Large intestine (tissue), 3 donors: ENCODE measurements around the gene LZIC. TPM values are rescaled to one million over a fixed set of nuclear protein-coding genes. Genes with fewer than 3 reads are reported as not detected.
"Not testable (repeated sequence)": the region's sequence is repeated elsewhere in the genome, so short reads cannot be mapped to it uniquely, and the experiment has no call there.

Experiments used
- DNase-seq, 2 donors: peaks; one replicate each; pipeline versions ENCODE4 v3.0.0 to v3.0.0-alpha.2; 2013
- H3K27ac ChIP-seq: one replicate; pipeline ENCODE4 v1.5.1; 2013; ENCODE audit warnings: low read length
- H3K27me3 ChIP-seq: 2 replicates; pipeline ENCODE4 v1.6.1; 2013; ENCODE audit warnings: low read length; ENCODE audit not compliant: control insufficient read depth, insufficient read depth
- H3K36me3 ChIP-seq: 2 replicates; pipeline ENCODE4 v1.6.1; 2013; ENCODE audit warnings: low read length; ENCODE audit not compliant: control insufficient read depth, insufficient read depth
- H3K4me1 ChIP-seq: one replicate; pipeline ENCODE4 v1.6.1; 2013; ENCODE audit warnings: low read length; ENCODE audit not compliant: control insufficient read depth, insufficient read depth
- H3K4me3 ChIP-seq: one replicate; pipeline ENCODE4 v1.5.1; 2013; ENCODE audit warnings: low read length
- H3K9me3 ChIP-seq: one replicate; pipeline ENCODE4 v1.6.1; 2013; ENCODE audit warnings: mild to moderate bottlenecking, low read depth, low read length, moderate library complexity; ENCODE audit not compliant: control insufficient read depth
- WGBS: methylation state at CpG from one replicate; pipeline ENCODE4 v1.1.5; 2013; ENCODE audit warnings: low lambda C conversion rate; ENCODE audit not compliant: insufficient coverage; 5-methylcytosine and 5-hydroxymethylcytosine counted together
- polyA plus RNA-seq: library from polyadenylated mRNA; unstranded; fragments of 120-200 nt; gene quantifications from one replicate; pipeline ENCODE4 v1.2.1, GENCODE V29; 2013

The LZIC gene
- polyA plus RNA-seq, 1 donor: 59.0 TPM

- H3K9me3 ChIP-seq: no peaks in the 10 kb centered on the region
- H3K4me1 ChIP-seq: no peaks in the 10 kb centered on the region
- WGBS: 100% methylated on average over 2 of the region's 8 CpGs
- H3K27ac ChIP-seq: no peak overlapping the region
- no peak for DNase-seq
- H3K27me3 ChIP-seq: no peaks in the 10 kb centered on the region
- H3K36me3 ChIP-seq: peaks cover 4% of the 10 kb centered on the region
- no peak overlapping the region for H3K4me3 ChIP-seq
Measured at GRCh38 chr1:9957726-9958125, 14.5 kb upstream of the LZIC start.

GRCh38 chr1:9946315-9946714 lies 3.1 kb upstream of the LZIC start:
- H3K4me1 ChIP-seq: peaks cover 3% of the 10 kb centered on the region
- no peaks in the 10 kb centered on the region for H3K27me3 ChIP-seq
- WGBS: no CpG with 5 or more reads among the region's 2 CpGs
- no peak overlapping the region for H3K4me3 ChIP-seq
- no peak for DNase-seq
- peaks cover 2% of the 10 kb centered on the region for H3K36me3 ChIP-seq
- no peak overlapping the region for H3K27ac ChIP-seq
- H3K9me3 ChIP-seq: no peaks in the 10 kb centered on the region

GRCh38 chr1:9942399-9942938 lies 722 bp downstream of the LZIC start:
- peak; percentile 77 to 91 for DNase-seq

GRCh38 chr1:9929431-9930385 lies 13.5 kb downstream of the LZIC start:
- peaks cover 31% of the 10 kb centered on the region for H3K36me3 ChIP-seq
- WGBS: 73% methylated on average over 2 of the region's 15 CpGs

More at GRCh38 chr1:9942399-9942938, 722 bp downstream of the LZIC start:
- peaks cover 3% of the 10 kb centered on the region for H3K4me1 ChIP-seq
- peak overlapping the region; percentile 72 for H3K4me3 ChIP-seq
- H3K27me3 ChIP-seq: no peaks in the 10 kb centered on the region
- whole genome bisulfite sequencing: no CpG with 5 or more reads among the region's 14 CpGs
- peaks cover under 1% of the 10 kb centered on the region for H3K36me3 ChIP-seq
- H3K9me3 ChIP-seq: no peaks in the 10 kb centered on the region
- peak overlapping the region; percentile 94 for H3K27ac ChIP-seq

DNA sequence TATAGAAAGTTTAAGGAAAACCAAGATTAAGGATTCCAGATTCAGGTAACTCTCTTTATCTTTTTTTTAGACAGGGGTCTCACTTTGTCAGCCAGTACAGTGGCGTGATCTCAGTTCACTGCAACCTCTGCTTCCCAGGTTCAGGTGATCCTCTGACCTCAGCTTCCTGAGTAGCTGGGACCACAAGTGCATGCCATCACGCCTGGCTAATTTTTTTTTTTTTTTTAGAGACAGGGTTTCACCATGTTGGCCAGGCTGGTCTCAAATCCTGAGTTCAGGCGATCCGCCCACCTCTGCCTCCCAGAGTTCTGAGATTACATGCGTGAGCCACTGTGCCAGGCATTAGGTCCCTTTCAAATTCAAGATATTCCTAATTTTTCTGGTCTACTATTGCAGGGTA lies 15.9 kb downstream of the LZIC start:
- WGBS: 100% methylated on average over 2 of the region's 5 CpGs
- no peak for DNase-seq
- Histone ChIP-seq H3K9me3 (no peaks in the 10 kb centered on the region), H3K4me3 (no peak overlapping the region), H3K27ac (no peak overlapping the region), H3K36me3 (peaks cover 27% of the 10 kb centered on the region), H3K27me3 (no peaks in the 10 kb centered on the region), H3K4me1 (peaks cover 14% of the 10 kb centered on the region)

More at GRCh38 chr1:9929431-9930385, 13.5 kb downstream of the LZIC start:
- no peak for DNase-seq
- Histone ChIP-seq H3K27ac (no peak overlapping the region), H3K27me3 (no peaks in the 10 kb centered on the region), H3K4me1 (peaks cover 9% of the 10 kb centered on the region), H3K4me3 (no peak overlapping the region), H3K9me3 (no peaks in the 10 kb centered on the region)

GRCh38 chr1:9922342-9922741 lies 20.8 kb downstream of the LZIC start:
- 80% methylated on average over 1 of the region's 5 CpGs for WGBS
- H3K27me3 ChIP-seq: no peaks in the 10 kb centered on the region
- H3K36me3 ChIP-seq: no peaks in the 10 kb centered on the region
- H3K9me3 ChIP-seq: no peaks in the 10 kb centered on the region
- H3K27ac ChIP-seq: no peak overlapping the region
- H3K4me1 ChIP-seq: peaks cover 13% of the 10 kb centered on the region
- H3K4me3 ChIP-seq: no peak overlapping the region
- peak; percentile 26 to 42 for DNase-seq

- no CpG with 5 or more reads among the region's 5 CpGs for WGBS
- Histone ChIP-seq H3K27ac (no peak overlapping the region), H3K4me3 (no peak overlapping the region), H3K36me3 (no peaks in the 10 kb centered on the region), H3K27me3 (no peaks in the 10 kb centered on the region), H3K4me1 (peaks cover 13% of the 10 kb centered on the region), H3K9me3 (no peaks in the 10 kb centered on the region)
- no peak for DNase-seq
Measured at GRCh38 chr1:9920606-9921005, 22.6 kb downstream of the LZIC start.

DNA sequence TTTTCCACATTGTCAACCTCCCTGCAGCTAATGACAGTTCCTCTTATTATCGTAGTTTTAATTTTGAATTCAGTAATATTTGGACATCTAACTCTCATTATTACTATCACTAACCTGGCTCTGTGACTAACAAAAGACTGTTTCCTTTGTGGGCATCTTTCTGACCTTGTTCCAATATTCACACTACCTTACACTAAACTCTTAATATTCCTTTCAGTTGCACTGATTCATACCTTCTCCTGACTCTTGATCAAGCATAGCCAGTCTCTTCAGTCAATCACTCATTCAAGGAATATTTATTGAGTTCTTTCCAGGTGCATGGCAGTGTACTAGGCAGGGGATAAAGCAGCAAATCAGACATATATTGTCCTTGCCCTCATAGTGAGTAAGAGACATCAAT lies 25.3 kb downstream of the LZIC start:
- no peak overlapping the region for H3K4me3 ChIP-seq
- no peaks in the 10 kb centered on the region for H3K36me3 ChIP-seq
- peaks cover 24% of the 10 kb centered on the region for H3K4me1 ChIP-seq
- DNase-seq: no peak
- H3K27ac ChIP-seq: no peak overlapping the region
- 83% methylated on average over 1 of the region's 1 CpG for whole genome bisulfite sequencing
- H3K27me3 ChIP-seq: no peaks in the 10 kb centered on the region
- H3K9me3 ChIP-seq: no peaks in the 10 kb centered on the region

- H3K9me3 ChIP-seq, H3K27me3 ChIP-seq, DNase-seq, H3K36me3 ChIP-seq, H3K27ac ChIP-seq, H3K4me3 ChIP-seq: not testable (repeated sequence)
- no CpG with 5 or more reads among the region's 3 CpGs for WGBS
- peaks cover 24% of the 10 kb centered on the region for H3K4me1 ChIP-seq
Measured at GRCh38 chr1:9917495-9917894, 25.7 kb downstream of the LZIC start.

- no peak for DNase-seq
- no peaks in the 10 kb centered on the region for H3K9me3 ChIP-seq
- H3K4me1 ChIP-seq: peaks cover 27% of the 10 kb centered on the region
- WGBS: no CpG with 5 or more reads among the region's 2 CpGs
- no peaks in the 10 kb centered on the region for H3K36me3 ChIP-seq
- no peaks in the 10 kb centered on the region for H3K27me3 ChIP-seq
- H3K27ac ChIP-seq: no peak overlapping the region
- H3K4me3 ChIP-seq: no peak overlapping the region
Measured at GRCh38 chr1:9916452-9916851, 26.7 kb downstream of the LZIC start.
